CD4-positive, alpha-beta memory T cell (primary cell): ENCODE measurements around the gene ABCC3. TPM values are rescaled to one million over a fixed set of nuclear protein-coding genes. Genes with fewer than 3 reads are reported as not detected.
"Not testable (repeated sequence)": the region's sequence is repeated elsewhere in the genome, so short reads cannot be mapped to it uniquely, and the experiment has no call there.

ENCODE experiments used
- CTCF ChIA-PET: fragments of 350-600 bp; sonication (Branson Sonifier 250); formaldehyde crosslinking; loops from one replicate; lab custom pipeline; 2021; ENCODE audit warnings: inconsistent platforms; ENCODE audit not compliant: partially characterized antibody; lab: Charles Lee
- POLR2A ChIA-PET: fragments of 350-600 bp; sonication (Branson Sonifier 250); formaldehyde crosslinking; loops from one replicate; lab custom pipeline; 2021; ENCODE audit not compliant: partially characterized antibody; lab: Charles Lee
- DNase-seq, 5 donors: peaks; one replicate each; pipeline versions ENCODE4 v3.0.0 to v3.0.0-alpha.2; 2020 to 2022; ENCODE audit warnings: mixed read lengths in 1 of 5
- H3K27ac ChIP-seq: one replicate; pipeline ENCODE4 v1.7.0; 2013; ENCODE audit warnings: low read depth, low read length
- H3K27me3 ChIP-seq: 2 replicates; pipeline ENCODE4 v1.7.0; 2013; ENCODE audit warnings: mild to moderate bottlenecking, low read length, moderate library complexity; ENCODE audit not compliant: insufficient read depth
- H3K36me3 ChIP-seq: 2 replicates; pipeline ENCODE4 v1.7.0; 2013; ENCODE audit warnings: mild to moderate bottlenecking, low read length, moderate library complexity; ENCODE audit not compliant: insufficient read depth
- H3K4me1 ChIP-seq: 2 replicates; pipeline ENCODE4 v1.7.0; 2013; ENCODE audit warnings: mild to moderate bottlenecking, low read length, moderate library complexity; ENCODE audit not compliant: insufficient read depth
- H3K4me3 ChIP-seq, 2 donors: one replicate each; pipeline ENCODE4 v1.7.0; 2013; ENCODE audit warnings: low read length in 2 of 2, mild to moderate bottlenecking in 1 of 2
- H3K9me3 ChIP-seq, 2 donors: one replicate each; pipeline ENCODE4 v1.7.0; 2013; ENCODE audit warnings: low read length in 2 of 2, control low read depth in 1 of 2; ENCODE audit not compliant: control insufficient read depth in 1 of 2
- H3K27ac Mint-ChIP-seq, 7 donors: one replicate each; pipeline ENCODE4 v1.8.0; 2020 to 2021; ENCODE audit warnings: mixed read lengths in 7 of 7, mild to moderate bottlenecking in 6 of 7, inconsistent platforms in 3 of 7, moderate library complexity in 3 of 7
- H3K27me3 Mint-ChIP-seq, 2 donors: one replicate each; pipeline ENCODE4 v1.8.0; 2020 to 2021; ENCODE audit warnings: mixed read lengths in 2 of 2
- H3K36me3 Mint-ChIP-seq, 2 donors: one replicate each; pipeline ENCODE4 v1.8.0; 2020 to 2021; ENCODE audit warnings: mixed read lengths in 2 of 2, inconsistent platforms in 1 of 2, mild to moderate bottlenecking in 1 of 2
- H3K4me1 Mint-ChIP-seq, 4 donors: one replicate each; pipeline ENCODE4 v1.8.0; 2020 to 2021; ENCODE audit warnings: mixed read lengths in 4 of 4, mild to moderate bottlenecking in 1 of 4
- H3K4me3 Mint-ChIP-seq, 8 donors: one replicate each; pipeline ENCODE4 v1.8.0; 2020 to 2021; ENCODE audit warnings: mixed read lengths in 8 of 8, mild to moderate bottlenecking in 7 of 8, moderate library complexity in 6 of 8, inconsistent platforms in 3 of 8
- H3K9me3 Mint-ChIP-seq, 8 donors: one replicate each; pipeline ENCODE4 v1.8.0; 2020 to 2021; ENCODE audit warnings: mixed read lengths in 8 of 8, mild to moderate bottlenecking in 5 of 8, inconsistent platforms in 3 of 8, moderate library complexity in 1 of 8
- intact Hi-C: fragments of 100-400 bp; cut with micrococcal nuclease; formaldehyde crosslinking; loops from one replicate; pipeline ENCODE4 v1.15.1; 2023
- polyA plus RNA-seq, 2 donors: library from polyadenylated mRNA; unstranded; fragments of 300-500 nt; fragmentation: Illumina TruSeq; gene quantifications; one replicate each; pipeline ENCODE4 v1.2.3, GENCODE V29; 2021
- total RNA-seq, 2 experiments: library from RNA; stranded (reverse); gene quantifications; one replicate each; pipeline ENCODE4 v1.2.3, GENCODE V29; 2021

The ABCC3 gene
- total and polyA plus RNA-seq, 4 experiments from 2014 or later = 0.86 to 1.6 TPM; not detected in 2

GRCh38 chr17:50707289-50708049 lies 72.8 kb downstream of the ABCC3 start, which contains the start of gene ANKRD40:
ANKRD40 (minus strand) TSS chr17:50707914; CDS start chr17:50707654, 260 bp downstream.
- Mint-ChIP-seq H3K27me3 (no peaks in the 10 kb centered on the region), H3K4me3 (peak within 1 kb of the TSS; percentile 90 to 97 (median 94)), H3K36me3 (peaks cover 8 to 16% of the 10 kb centered on the region in 2 donors), H3K4me1 (peaks cover 32 to 57% (median 42%) of the 10 kb centered on the region in 4 donors), H3K27ac (peak within 1 kb of the TSS; percentile 96 to 99 (median 98)), H3K9me3 (no peaks in the 10 kb centered on the region)
- Histone ChIP-seq H3K9me3 (no peaks in the 10 kb centered on the region), H3K27me3 (no peaks in the 10 kb centered on the region), H3K4me3 (peak within 1 kb of the TSS; percentile 66 to 81), H3K4me1 (peaks cover 54% of the 10 kb centered on the region), H3K36me3 (peaks cover 8% of the 10 kb centered on the region), H3K27ac (peak within 1 kb of the TSS; percentile 92)
- CTCF ChIA-PET = interaction anchor here (0.7 to 1.7 kb wide), 2 partner anchors 10 to 37 kb away, joined by 5 to 6 read pairs; no protein-coding TSS in a partner anchor
- peak; percentile 91 to 93 (median 91) for DNase-seq
- intact Hi-C loops = loop anchor here (1.0 to 5.0 kb wide), 4 partner anchors 12 to 446 kb away; partner anchors contain the start of genes LUC7L3, NME1 and RSAD1
- POLR2A ChIA-PET = interaction anchor here (0.6 to 6.2 kb wide), 9 partner anchors 11 to 160 kb away, joined by 3 to 116 read pairs (median 3); partner anchors contain the start of genes CACNA1G, LUC7L3 and TOB1

GRCh38 chr17:50708050-50709000 lies 73.6 kb downstream of the ABCC3 start:
- Mint-ChIP-seq H3K36me3 (peaks cover 8 to 14% of the 10 kb centered on the region in 2 donors), H3K27me3 (no peaks in the 10 kb centered on the region), H3K27ac (peak overlapping the region; percentile 95 to 98 (median 96)), H3K9me3 (no peaks in the 10 kb centered on the region), H3K4me3 (peak overlapping the region; percentile 84 to 93 (median 90)), H3K4me1 (peaks cover 29 to 49% (median 38%) of the 10 kb centered on the region in 4 donors)
- ChIA-PET CTCF (interaction anchor here (1.1 to 1.7 kb wide), 3 partner anchors 9 to 26 kb away, joined by 3 to 6 read pairs (median 5); no protein-coding TSS in a partner anchor), POLR2A (interaction anchor here (0.6 to 6.2 kb wide), 12 partner anchors 11 to 559 kb away, joined by 3 to 116 read pairs (median 3); partner anchors contain the start of genes LUC7L3 and TOB1)
- intact Hi-C loops = loop anchor here (1.0 to 5.0 kb wide), 3 partner anchors 166 to 445 kb away; partner anchors contain the start of genes NME1 and RSAD1
- H3K36me3 ChIP-seq = peaks cover 4% of the 10 kb centered on the region
- peak in 1 of 5 donors; percentile 5 for DNase-seq
- peak overlapping the region; percentile 92 for H3K27ac ChIP-seq
- no peaks in the 10 kb centered on the region for H3K9me3 ChIP-seq
- H3K27me3 ChIP-seq = no peaks in the 10 kb centered on the region
- peaks cover 46% of the 10 kb centered on the region for H3K4me1 ChIP-seq
- peak overlapping the region; percentile 66 to 81 for H3K4me3 ChIP-seq

GRCh38 chr17:50709053-50709452 lies 74.4 kb downstream of the ABCC3 start:
- H3K27me3 ChIP-seq, H3K9me3 Mint-ChIP-seq, H3K36me3 ChIP-seq, H3K36me3 Mint-ChIP-seq, H3K9me3 ChIP-seq, DNase-seq, H3K27me3 Mint-ChIP-seq: not testable (repeated sequence)
- Mint-ChIP-seq H3K27ac (peak overlapping the region; percentile 95 to 98 (median 96)), H3K4me3 (peak overlapping the region in 7 of 8 donors; percentile 15 to 93 (median 89)), H3K4me1 (peaks cover 22 to 42% (median 31%) of the 10 kb centered on the region in 4 donors)
- ChIA-PET CTCF (interaction anchor here (1.1 to 1.7 kb wide), 3 partner anchors 9 to 25 kb away, joined by 3 to 6 read pairs (median 5); no protein-coding TSS in a partner anchor), POLR2A (interaction anchor here (0.6 to 6.2 kb wide), 9 partner anchors 10 to 559 kb away, joined by 3 to 116 read pairs (median 3); partner anchors contain the start of gene LUC7L3)
- H3K27ac ChIP-seq = peak overlapping the region; percentile 92
- peaks cover 39% of the 10 kb centered on the region for H3K4me1 ChIP-seq
- intact Hi-C loops = loop anchor here (5.0 kb wide), 2 partner anchors 167 to 232 kb away; partner anchors contain the start of gene RSAD1
- peak overlapping the region in 1 of 2 donors; percentile 81 for H3K4me3 ChIP-seq

- CTCF ChIA-PET = no interaction called here
- H3K9me3 Mint-ChIP-seq = no peaks in the 10 kb centered on the region
Measured at GRCh38 chr17:50710025-50710424, 75.3 kb downstream of the ABCC3 start.

GRCh38 chr17:50710650-50711049 lies 76.0 kb downstream of the ABCC3 start:
- intact Hi-C loops = no loop called here
- no peak for DNase-seq
- no peak overlapping the region for H3K4me3 Mint-ChIP-seq
- Histone ChIP-seq H3K9me3 (no peaks in the 10 kb centered on the region), H3K36me3 (no peaks in the 10 kb centered on the region), H3K4me1 (peaks cover 32% of the 10 kb centered on the region), H3K4me3 (no peak overlapping the region), H3K27ac (no peak overlapping the region), H3K27me3 (no peaks in the 10 kb centered on the region)
- peak overlapping the region in 5 of 7 donors; percentile 8 to 96 (median 70) for H3K27ac Mint-ChIP-seq
- peaks cover 19 to 36% (median 26%) of the 10 kb centered on the region in 4 donors for H3K4me1 Mint-ChIP-seq
- H3K9me3 Mint-ChIP-seq = no peaks in the 10 kb centered on the region
- H3K27me3 Mint-ChIP-seq = no peaks in the 10 kb centered on the region
- ChIA-PET CTCF (no interaction called here), POLR2A (interaction anchor here (6.2 kb wide), 1 partner anchor 8 kb away, joined by 116 read pairs; the partner anchor contains the start of gene LUC7L3)
- peaks cover 0 to 4% of the 10 kb centered on the region in 2 donors for H3K36me3 Mint-ChIP-seq

More at GRCh38 chr17:50710025-50710424, 75.3 kb downstream of the ABCC3 start:
- peaks cover 21 to 40% (median 30%) of the 10 kb centered on the region in 4 donors for H3K4me1 Mint-ChIP-seq
- peaks cover 3 to 6% of the 10 kb centered on the region in 2 donors for H3K36me3 Mint-ChIP-seq
- POLR2A ChIA-PET = interaction anchor here (6.2 kb wide), 1 partner anchor 9 kb away, joined by 116 read pairs; the partner anchor contains the start of gene LUC7L3
- H3K27me3 Mint-ChIP-seq = no peaks in the 10 kb centered on the region
- Histone ChIP-seq H3K36me3 (no peaks in the 10 kb centered on the region), H3K4me1 (peaks cover 38% of the 10 kb centered on the region), H3K4me3 (no peak overlapping the region), H3K9me3 (no peaks in the 10 kb centered on the region), H3K27me3 (no peaks in the 10 kb centered on the region), H3K27ac (no peak overlapping the region)
- intact Hi-C loops = no loop called here
- DNase-seq = no peak
- H3K27ac Mint-ChIP-seq = peak overlapping the region in 6 of 7 donors; percentile 48 to 97 (median 75)
- peak overlapping the region in 2 of 8 donors; percentile 16 to 57 for H3K4me3 Mint-ChIP-seq

- no peak overlapping the region for H3K4me3 Mint-ChIP-seq
- H3K27me3 Mint-ChIP-seq = no peaks in the 10 kb centered on the region
- peaks cover 14 to 26% (median 18%) of the 10 kb centered on the region in 4 donors for H3K4me1 Mint-ChIP-seq
- Histone ChIP-seq H3K4me3 (no peak overlapping the region), H3K36me3 (no peaks in the 10 kb centered on the region), H3K4me1 (peaks cover 18% of the 10 kb centered on the region), H3K27ac (no peak overlapping the region), H3K9me3 (no peaks in the 10 kb centered on the region), H3K27me3 (no peaks in the 10 kb centered on the region)
- ChIA-PET POLR2A (no interaction called here), CTCF (no interaction called here)
- H3K27ac Mint-ChIP-seq = no peak overlapping the region
- peaks cover 0 to 3% of the 10 kb centered on the region in 2 donors for H3K36me3 Mint-ChIP-seq
- DNase-seq = no peak
- H3K9me3 Mint-ChIP-seq = no peaks in the 10 kb centered on the region
- intact Hi-C loops = no loop called here
Measured at GRCh38 chr17:50712641-50713040, 78.0 kb downstream of the ABCC3 start.
